NCI-H187 (cell line): ENCODE data around the gene KIF13A.
"Not testable (repeated sequence)": the region's sequence is repeated elsewhere in the genome, so short reads cannot be mapped to it uniquely, and the experiment has no call there.

Experiments used
- DNase-seq, 2 experiments: peaks; one replicate each; lab custom pipeline; 2025; lab: John Stamatoyannopoulos, UW

Gene KIF13A

GRCh38 chr6:17998442-17998841 is 11.0 kb upstream of the KIF13A start:
- no peak for DNase-seq

- DNase-seq = no peak
Observed at GRCh38 chr6:17998003-17998402, 10.6 kb upstream of the KIF13A start.

DNA sequence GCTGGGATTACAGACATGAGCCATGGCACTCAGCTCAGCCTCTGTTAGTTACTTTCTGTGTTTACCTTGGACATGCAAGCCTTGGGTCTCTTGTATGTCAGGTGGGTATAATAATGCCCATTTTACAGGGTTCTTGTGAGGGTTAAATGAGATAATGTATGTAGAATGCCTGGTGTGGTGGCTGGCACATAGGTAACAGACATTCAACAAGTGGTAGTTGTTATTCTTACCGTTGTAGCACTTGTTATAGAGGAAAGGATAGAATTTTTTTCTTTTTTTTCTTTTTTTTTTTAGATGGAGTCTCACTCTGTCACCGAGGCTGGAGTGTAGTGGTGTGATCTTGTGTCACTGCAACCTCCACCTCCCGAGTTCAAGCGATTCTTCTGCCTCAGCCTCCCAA is 8.0 kb upstream of the KIF13A start:
- no peak for DNase-seq

DNA sequence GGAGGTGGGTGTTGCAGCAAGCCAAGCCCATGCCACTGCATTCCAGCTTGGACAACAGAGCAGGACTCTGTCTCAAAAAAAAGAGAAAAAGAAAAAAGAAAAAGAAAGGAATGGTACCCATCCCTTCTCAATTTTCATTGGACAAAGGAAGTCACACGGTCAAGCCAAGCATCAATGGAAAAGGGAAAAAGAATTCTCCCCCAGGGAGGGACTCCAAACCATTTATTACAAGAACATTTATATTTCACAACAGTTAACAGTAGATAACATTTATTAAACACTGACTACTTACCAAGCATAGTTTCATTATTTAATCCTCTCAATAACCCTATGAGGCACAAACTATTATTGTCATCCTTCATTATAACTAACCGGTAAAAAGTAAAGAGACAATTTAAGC is 6.6 kb upstream of the KIF13A start:
- DNase-seq = no peak

DNA sequence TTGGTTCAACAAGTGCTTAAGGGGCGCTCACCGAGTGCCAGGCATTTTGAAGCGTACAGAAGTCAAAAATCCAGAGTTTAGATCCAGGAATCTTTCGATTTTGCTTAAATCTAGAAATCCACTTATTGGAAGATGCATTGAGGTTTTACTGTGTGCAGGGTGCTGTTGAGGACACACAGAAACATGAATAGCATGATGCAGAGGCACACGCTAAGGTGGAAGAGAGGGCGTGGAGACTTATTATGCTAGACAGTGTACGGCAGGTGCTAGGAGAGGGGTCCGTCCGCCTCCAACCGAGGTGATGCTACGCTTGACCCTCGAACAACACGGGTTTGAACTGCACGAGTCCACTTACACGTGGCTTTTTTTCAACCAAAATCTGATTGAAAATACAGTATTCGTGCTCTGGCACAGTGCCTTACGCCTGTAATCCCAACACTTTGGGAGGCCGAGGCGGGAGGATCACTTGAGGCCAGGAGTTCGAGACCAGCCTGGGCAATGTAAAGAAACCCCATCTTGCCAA is 1.0 kb upstream of the KIF13A start:
- DNase-seq = no peak

DNA sequence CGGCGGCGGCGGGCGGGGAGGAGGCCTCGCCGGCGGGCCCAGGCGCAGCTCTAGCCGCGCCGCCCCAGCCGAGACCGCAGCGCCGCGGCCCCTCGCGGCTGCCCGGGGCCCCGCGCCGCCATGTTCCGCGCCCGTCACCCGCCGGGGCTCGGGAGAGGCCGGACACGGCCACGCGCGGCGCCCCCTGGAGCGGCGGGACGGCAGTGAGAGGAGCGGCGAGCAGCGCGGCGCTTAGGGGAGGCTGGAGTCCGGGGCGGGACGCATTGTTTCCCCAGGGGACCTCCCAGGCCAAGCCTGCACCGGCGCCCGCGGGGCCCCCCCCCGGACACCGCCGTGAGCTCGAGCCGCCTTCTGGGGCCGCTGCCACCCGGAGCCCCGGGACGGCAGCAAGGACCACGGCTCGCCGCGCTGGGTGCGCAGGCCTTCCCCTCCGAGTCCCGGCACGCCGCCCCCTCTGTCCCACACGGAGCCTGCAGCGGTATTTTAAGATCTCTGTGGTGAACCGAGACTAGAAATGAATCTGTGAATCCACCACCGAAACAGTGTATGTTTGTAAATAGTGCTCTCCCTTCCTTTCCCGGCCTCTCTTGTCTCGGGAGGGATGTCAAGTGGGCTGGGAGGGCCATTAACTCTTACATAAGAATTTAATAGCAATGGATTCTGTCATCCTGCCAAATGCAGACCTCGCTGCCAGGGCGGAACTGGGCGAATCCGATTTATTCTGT is 424 bp upstream of the KIF13A start:
- DNase-seq = peak; percentile 59 to 66

DNA sequence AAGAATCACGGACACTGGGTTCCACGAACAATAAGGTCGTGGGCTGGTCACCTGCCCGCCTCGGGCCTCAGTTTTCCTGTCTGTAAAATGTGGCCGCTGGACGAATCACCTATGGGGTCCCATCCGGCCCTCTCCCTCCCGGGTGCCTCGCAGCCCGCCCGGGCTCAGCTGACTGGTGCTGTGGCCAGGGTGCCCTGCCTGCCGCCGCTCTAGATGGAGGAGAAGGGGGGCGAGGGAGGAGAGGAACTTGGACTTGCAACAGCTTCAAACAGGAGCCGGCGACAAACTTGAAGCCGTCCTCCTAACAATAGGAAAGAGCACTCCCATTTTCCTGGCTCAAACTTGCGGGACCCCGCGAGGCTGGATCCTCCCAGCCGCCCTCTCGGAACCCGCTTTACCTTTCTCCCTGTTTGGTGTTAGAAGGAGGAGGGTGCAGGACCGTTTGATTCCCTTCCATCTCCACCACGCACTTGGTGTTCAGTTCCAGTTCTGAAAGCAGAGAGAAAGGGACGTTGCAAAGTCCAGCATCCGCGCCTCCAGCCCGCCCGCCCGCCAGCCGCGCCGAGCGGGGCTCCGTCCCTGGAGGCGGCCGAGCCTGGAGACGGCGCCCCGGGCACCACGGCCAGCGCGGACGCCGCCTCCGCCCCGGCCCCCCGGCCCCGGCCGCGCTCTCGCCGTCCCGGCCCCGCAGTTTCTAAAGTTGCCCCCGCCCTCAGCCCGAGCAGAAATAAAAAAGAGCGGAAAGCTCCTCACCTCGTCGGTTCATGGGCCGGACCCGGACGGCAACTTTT is 584 bp downstream of the KIF13A start:
- no peak for DNase-seq

- DNase-seq = no peak
Observed at GRCh38 chr6:17985934-17986655, 1.3 kb downstream of the KIF13A start.

DNA sequence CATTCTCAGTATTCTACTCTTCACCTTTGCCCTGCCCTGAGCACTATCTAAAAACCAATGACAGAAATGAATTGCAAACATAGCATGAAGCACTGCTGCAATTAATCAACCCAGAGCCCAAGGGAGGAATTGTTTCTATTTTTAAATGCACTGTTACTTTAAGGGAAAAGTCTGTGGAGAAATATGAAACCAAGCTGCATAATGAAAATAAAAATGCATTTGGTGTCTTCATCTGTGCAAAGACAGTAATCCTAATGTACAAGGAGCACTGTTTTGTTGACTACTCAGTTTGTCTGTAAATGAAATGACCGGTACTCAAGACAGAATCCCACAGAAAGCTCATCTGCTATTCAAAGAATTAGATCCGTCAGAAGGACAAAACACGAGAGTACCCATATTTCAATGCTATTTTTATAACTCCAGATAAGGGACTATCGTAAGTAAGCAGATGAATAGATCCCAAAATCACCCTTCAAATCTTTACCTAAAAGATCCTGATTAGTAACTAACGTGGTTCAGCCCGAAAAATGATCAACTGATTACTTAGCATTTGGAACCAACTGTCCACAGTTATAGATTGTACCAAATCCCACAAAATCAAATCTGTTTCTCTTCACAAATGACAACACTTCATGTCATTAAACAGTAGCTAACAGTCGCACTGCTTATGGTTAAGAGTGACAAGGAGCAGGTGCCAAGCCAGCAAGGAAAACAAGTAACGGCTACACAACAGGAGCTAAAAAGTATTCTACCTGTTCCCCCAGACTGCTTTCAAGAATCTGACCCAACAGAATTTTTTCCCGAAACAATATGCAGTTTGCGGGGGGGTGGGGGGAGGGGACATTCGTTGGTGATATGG is 2.4 kb downstream of the KIF13A start:
- no peak for DNase-seq

GRCh38 chr6:17984399-17984798 is 3.0 kb downstream of the KIF13A start:
- DNase-seq = no peak

- no peak for DNase-seq
Observed at GRCh38 chr6:17983730-17984129, 3.7 kb downstream of the KIF13A start.

GRCh38 chr6:17980329-17980728 is 7.1 kb downstream of the KIF13A start:
- no peak for DNase-seq

GRCh38 chr6:17979479-17979878 is 8.0 kb downstream of the KIF13A start:
- no peak for DNase-seq

- not testable (repeated sequence) for DNase-seq
Observed at GRCh38 chr6:17976258-17976657, 11.2 kb downstream of the KIF13A start.

GRCh38 chr6:17974570-17975368 is 12.7 kb downstream of the KIF13A start:
- DNase-seq = no peak

DNA sequence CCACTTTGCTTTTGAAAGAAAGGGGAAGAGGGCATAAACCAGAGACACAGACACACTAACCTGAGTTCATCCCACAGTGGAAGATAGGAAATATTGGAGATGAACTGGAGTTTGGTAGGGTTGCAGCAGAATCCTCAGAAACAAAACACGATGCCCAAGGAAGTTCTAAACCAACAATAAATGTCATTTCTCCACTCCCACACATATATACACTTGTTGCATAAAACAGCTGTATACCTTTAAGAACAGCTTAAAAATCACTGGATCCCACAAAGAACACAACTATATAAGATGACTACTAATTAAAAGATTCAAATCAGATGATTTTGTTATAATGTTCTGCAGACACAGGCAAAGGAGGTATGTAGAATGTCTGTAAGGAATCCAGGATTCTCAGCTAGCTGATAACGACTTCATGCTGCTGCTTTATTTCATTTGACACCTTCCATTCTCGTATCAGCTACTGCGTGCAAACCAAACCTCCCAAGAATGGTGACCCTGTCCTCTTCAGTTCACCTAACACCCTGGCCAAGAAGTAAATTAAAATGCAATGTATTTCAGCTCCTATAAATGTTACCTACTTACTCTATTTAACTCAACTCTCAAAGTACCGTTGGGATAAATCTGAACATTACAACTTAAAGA is 14.3 kb downstream of the KIF13A start:
- DNase-seq = no peak

GRCh38 chr6:17972074-17972952 is 15.1 kb downstream of the KIF13A start:
- no peak for DNase-seq

GRCh38 chr6:17971128-17972073 is 16.0 kb downstream of the KIF13A start:
- no peak for DNase-seq
